HCT116 (cell line): ENCODE measurements around the gene SLC12A1. TPM values are rescaled to one million over a fixed set of nuclear protein-coding genes. Genes with fewer than 3 reads are reported as not detected.

Source experiments
- ATAC-seq: fragments of 200-7000 bp; cut with Tn5 transposase; 2 replicates; pipeline ENCODE4 v1.9.1; 2020; ENCODE audit warnings: mild to moderate bottlenecking, moderate library complexity
- BruUV-seq: library from RNA; stranded (reverse); fragments of 400-500 nt; replicated peaks from 2 replicates; lab custom pipeline; 2021; lab: Mats Ljungman, UMichigan
- CTCF ChIA-PET: fragments of 300-600 bp; sonication (Branson Sonifier 250); formaldehyde crosslinking; loops from one replicate; lab custom pipeline; 2021; ENCODE audit warnings: antibody characterized with exemption; lab: Charles Lee
- POLR2A ChIA-PET: fragments of 300-600, 350-600 bp; sonication (Branson Sonifier 250); formaldehyde crosslinking; loops from one replicate; lab custom pipeline; 2021; ENCODE audit warnings: antibody characterized with exemption; lab: Charles Lee
- RAD21 ChIA-PET, 2 experiments: fragments of 300-600 bp; sonication (Branson Sonifier 250); formaldehyde crosslinking; loops; one replicate each; lab custom pipeline; 2023; ENCODE audit warnings: low total read pairs in 2 of 2; ENCODE audit not compliant: uncharacterized antibody in 2 of 2, unreplicated experiment in 2 of 2, low non-redundant PET in 1 of 2; lab: Charles Lee
- DNase-seq: peaks from one replicate; pipeline ENCODE4 v3.0.0-alpha.2; 2010; ENCODE audit warnings: low read depth, low spot score
- H2AFZ ChIP-seq: fragments of 200-600 bp; shearing (Covaris generic), sonication (generic); 2 replicates; pipeline ENCODE4 v1.6.1; 2017; ENCODE audit warnings: low read depth, mixed run types, mixed read lengths, antibody characterized with exemption, low read length; ENCODE audit not compliant: poor library complexity, severe bottlenecking
- H3K27ac ChIP-seq: 2 replicates; pipeline ENCODE4 v1.5.1; 2012; ENCODE audit warnings: low read depth, low read length
- H3K27me3 ChIP-seq: fragments of 200-600 bp; sonication (generic); 2 replicates; pipeline ENCODE4 v1.6.1; 2016; ENCODE audit warnings: mixed run types, low read length, mixed read lengths; ENCODE audit not compliant: insufficient read depth
- H3K36me3 ChIP-seq, 2 experiments: fragments of 200-500 bp in 1 of 2; fragments of 200-600 bp in 1 of 2; sonication (Bioruptor generic) in 1 of 2; sonication (generic) in 1 of 2; 2 replicates each; pipeline versions ENCODE4 v1.5.1 to v1.6.1; 2014 to 2016; ENCODE audit warnings: low read length in 2 of 2, inconsistent platforms in 1 of 2, mixed read lengths in 1 of 2, mixed run types in 1 of 2; ENCODE audit not compliant: insufficient read depth in 2 of 2, control insufficient read depth in 1 of 2
- H3K4me1 ChIP-seq, 2 experiments: fragments of 200-600 bp in 1 of 2; sonication (generic) in 1 of 2; 2 replicates each; pipeline versions ENCODE4 v1.5.1 to v1.6.1; 2012 to 2017; ENCODE audit warnings: low read length in 2 of 2, inconsistent platforms in 1 of 2, mild to moderate bottlenecking in 1 of 2, mixed read lengths in 1 of 2, mixed run types in 1 of 2, moderate library complexity in 1 of 2; ENCODE audit not compliant: insufficient read depth in 2 of 2, control insufficient read depth in 1 of 2
- H3K4me2 ChIP-seq: fragments of 200-600 bp; sonication (generic); 2 replicates; pipeline ENCODE4 v1.6.1; 2017; ENCODE audit warnings: mixed run types, low read length, mixed read lengths
- H3K4me3 ChIP-seq, 2 experiments: fragments of 200-600 bp in 1 of 2; sonication (generic) in 1 of 2; replicated peaks in 1 of 2; 2 replicates each; pipeline ENCODE4 v1.5.1; 2011 to 2016; ENCODE audit warnings: low read length in 2 of 2, control low read depth in 1 of 2, low read depth in 1 of 2, mild to moderate bottlenecking in 1 of 2, mixed read lengths in 1 of 2, mixed run types in 1 of 2
- H3K79me2 ChIP-seq: fragments of 200-600 bp; sonication (generic); 2 replicates; pipeline ENCODE4 v1.6.1; 2017; ENCODE audit warnings: mild to moderate bottlenecking, mixed run types, low read length, moderate library complexity, mixed read lengths; ENCODE audit not compliant: insufficient read depth
- H3K9ac ChIP-seq: fragments of 200-600 bp; sonication (generic); 2 replicates; pipeline ENCODE4 v1.6.1; 2016; ENCODE audit warnings: low read length, mixed read lengths
- H3K9me2 ChIP-seq: fragments of 200-600 bp; sonication (generic), shearing (Covaris generic); 2 replicates; pipeline ENCODE4 v1.6.1; 2017; ENCODE audit warnings: mixed run types, mild to moderate bottlenecking, moderate library complexity; ENCODE audit not compliant: insufficient read depth
- H3K9me3 ChIP-seq, 2 experiments: fragments of 200-500 bp in 1 of 2; fragments of 200-600 bp in 1 of 2; sonication (Bioruptor generic) in 1 of 2; sonication (generic) in 1 of 2; 2 replicates each; pipeline ENCODE4 v1.6.1; 2014 to 2017; ENCODE audit warnings: low read length in 2 of 2, mixed read lengths in 2 of 2, inconsistent platforms in 1 of 2, low read depth in 1 of 2, mild to moderate bottlenecking in 1 of 2, mixed run types in 1 of 2, moderate library complexity in 1 of 2; ENCODE audit not compliant: control insufficient read depth in 1 of 2, insufficient read depth in 1 of 2
- H4K20me1 ChIP-seq: fragments of 200-600 bp; sonication (generic), shearing (Covaris generic); 2 replicates; pipeline ENCODE4 v1.6.1; 2017; ENCODE audit warnings: mixed run types, mild to moderate bottlenecking, moderate library complexity; ENCODE audit not compliant: insufficient read depth
- ATF3 ChIP-seq: IDR thresholded peaks from 2 replicates; pipeline ENCODE4 v1.6.1; 2012
- CBX3 ChIP-seq: IDR thresholded peaks from 2 replicates; pipeline ENCODE4 v1.6.1; 2012; ENCODE audit warnings: low read depth
- EGR1 ChIP-seq: IDR thresholded peaks from 2 replicates; pipeline ENCODE4 v1.6.1; 2012; ENCODE audit warnings: low read depth
- ELF1 ChIP-seq: IDR thresholded peaks from 2 replicates; pipeline ENCODE4 v1.6.1; 2012; ENCODE audit warnings: low read depth, borderline replicate concordance
- POLR2AphosphoS5 ChIP-seq: IDR thresholded peaks from 2 replicates; pipeline ENCODE4 v1.6.1; 2011; ENCODE audit warnings: mild to moderate bottlenecking, low read depth, low read length, moderate library complexity
- RAD21 ChIP-seq: IDR thresholded peaks from 2 replicates; pipeline ENCODE4 v1.6.1; 2012; ENCODE audit warnings: low read depth, mild to moderate bottlenecking
- REST ChIP-seq: IDR thresholded peaks from 2 replicates; pipeline ENCODE4 v1.6.1; 2012; ENCODE audit warnings: low read depth
- SIN3A ChIP-seq: IDR thresholded peaks from 2 replicates; pipeline ENCODE4 v1.6.1; 2012; ENCODE audit warnings: low read depth
- YY1 ChIP-seq: IDR thresholded peaks from 2 replicates; pipeline ENCODE4 v1.6.1; 2011; ENCODE audit warnings: low read length, low read depth, moderate library complexity, mild to moderate bottlenecking; ENCODE audit not compliant: insufficient replicate concordance; ENCODE audit errors: extremely low read depth
- ZFX ChIP-seq: fragments of 450-650 bp; IDR thresholded peaks from 2 replicates; pipeline ENCODE4 v1.6.1; 2017
- ZNF274 ChIP-seq: fragments of 200-500 bp; sonication (Bioruptor generic); IDR thresholded peaks from 2 replicates; pipeline ENCODE4 v1.6.1; 2014; ENCODE audit warnings: mild to moderate bottlenecking, low read depth, low read length, inconsistent platforms
- intact Hi-C: fragments of 100-400 bp; cut with micrococcal nuclease; formaldehyde crosslinking; loops from 2 replicates; pipeline ENCODE4 v1.10.0; 2022
- total RNA-seq: library from RNA; stranded (reverse); gene quantifications from one replicate; pipeline ENCODE4 v1.2.1, GENCODE V29; 2021; ENCODE audit not compliant: unreplicated experiment

The SLC12A1 gene
- total RNA-seq, 1 experiment from 2014 or later = not detected

- ChIA-PET POLR2A (no interaction called here), RAD21 (no interaction called here), CTCF (no interaction called here)
- intact Hi-C loops = no loop called here
- no peak overlapping the region for H3K4me3 ChIP-seq
- H3K9me2 ChIP-seq = no peaks in the 10 kb centered on the region
- H3K4me2 ChIP-seq = no peak overlapping the region
- no peaks in the 10 kb centered on the region for H3K36me3 ChIP-seq
- ATAC-seq (no peak), DNase-seq (no peak)
- BruUV-seq = no TSS peak
- TF ChIP-seq REST (no peak), RAD21 (no peak), POLR2AphosphoS5 (no peak), ZNF274 (no peak), ATF3 (no peak), ELF1 (no peak), YY1 (no peak), CBX3 (no peak), EGR1 (no peak), ZFX (no peak), SIN3A (no peak)
- no peaks in the 10 kb centered on the region for H3K4me1 ChIP-seq
- H3K79me2 ChIP-seq = no peaks in the 10 kb centered on the region
- no peak overlapping the region for H2AFZ ChIP-seq
- H4K20me1 ChIP-seq = no peaks in the 10 kb centered on the region
- no peak overlapping the region for H3K9ac ChIP-seq
- H3K27me3 ChIP-seq = no peaks in the 10 kb centered on the region
- H3K27ac ChIP-seq = no peak overlapping the region
- H3K9me3 ChIP-seq = no peaks in the 10 kb centered on the region
Observed at GRCh38 chr15:48182749-48183148, 23.4 kb upstream of the SLC12A1 start.
